GM12864 (cell line): ENCODE data around the gene LSAMP.

Source experiments
- DNase-seq: peaks from one replicate; pipeline ENCODE4 v3.0.0-alpha.2; 2011; ENCODE audit warnings: low read depth
- H3K4me3 ChIP-seq: 2 replicates; pipeline ENCODE4 v1.5.1; 2011; ENCODE audit warnings: mild to moderate bottlenecking, low read depth, low read length, control low read depth
- TF ChIP-seq, protein P1 (sequence below): IDR thresholded peaks from 2 replicates; pipeline ENCODE4 v1.5.1; 2011; ENCODE audit warnings: low read depth, mild to moderate bottlenecking, moderate library complexity, low read length, control low read depth, inconsistent platforms; ENCODE audit errors: missing control alignments

LSAMP gene

DNA sequence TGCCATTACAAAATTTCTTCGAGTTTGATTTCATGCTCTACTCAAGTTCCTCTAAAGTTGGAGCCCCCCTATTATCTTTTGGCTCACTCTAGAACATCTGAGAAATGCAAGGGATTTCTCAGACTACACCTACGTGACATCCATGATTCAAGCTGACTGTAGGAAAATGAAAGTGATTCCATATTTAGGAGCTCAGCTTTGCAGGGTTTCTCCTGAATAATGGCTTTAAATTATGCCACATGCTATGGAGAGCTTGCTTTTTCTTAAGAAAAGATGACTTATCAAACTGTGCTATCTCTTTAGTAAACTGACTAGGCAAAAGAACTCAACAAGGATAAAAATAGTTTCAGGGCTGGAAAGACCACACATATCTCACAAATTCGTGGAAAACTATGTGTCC, 292.1 kb downstream of the LSAMP start:
- DNase-seq: no peak
- TF ChIP-seq, protein P1, sequence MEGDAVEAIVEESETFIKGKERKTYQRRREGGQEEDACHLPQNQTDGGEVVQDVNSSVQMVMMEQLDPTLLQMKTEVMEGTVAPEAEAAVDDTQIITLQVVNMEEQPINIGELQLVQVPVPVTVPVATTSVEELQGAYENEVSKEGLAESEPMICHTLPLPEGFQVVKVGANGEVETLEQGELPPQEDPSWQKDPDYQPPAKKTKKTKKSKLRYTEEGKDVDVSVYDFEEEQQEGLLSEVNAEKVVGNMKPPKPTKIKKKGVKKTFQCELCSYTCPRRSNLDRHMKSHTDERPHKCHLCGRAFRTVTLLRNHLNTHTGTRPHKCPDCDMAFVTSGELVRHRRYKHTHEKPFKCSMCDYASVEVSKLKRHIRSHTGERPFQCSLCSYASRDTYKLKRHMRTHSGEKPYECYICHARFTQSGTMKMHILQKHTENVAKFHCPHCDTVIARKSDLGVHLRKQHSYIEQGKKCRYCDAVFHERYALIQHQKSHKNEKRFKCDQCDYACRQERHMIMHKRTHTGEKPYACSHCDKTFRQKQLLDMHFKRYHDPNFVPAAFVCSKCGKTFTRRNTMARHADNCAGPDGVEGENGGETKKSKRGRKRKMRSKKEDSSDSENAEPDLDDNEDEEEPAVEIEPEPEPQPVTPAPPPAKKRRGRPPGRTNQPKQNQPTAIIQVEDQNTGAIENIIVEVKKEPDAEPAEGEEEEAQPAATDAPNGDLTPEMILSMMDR: no peak
- no peak overlapping the region for H3K4me3 ChIP-seq

DNA sequence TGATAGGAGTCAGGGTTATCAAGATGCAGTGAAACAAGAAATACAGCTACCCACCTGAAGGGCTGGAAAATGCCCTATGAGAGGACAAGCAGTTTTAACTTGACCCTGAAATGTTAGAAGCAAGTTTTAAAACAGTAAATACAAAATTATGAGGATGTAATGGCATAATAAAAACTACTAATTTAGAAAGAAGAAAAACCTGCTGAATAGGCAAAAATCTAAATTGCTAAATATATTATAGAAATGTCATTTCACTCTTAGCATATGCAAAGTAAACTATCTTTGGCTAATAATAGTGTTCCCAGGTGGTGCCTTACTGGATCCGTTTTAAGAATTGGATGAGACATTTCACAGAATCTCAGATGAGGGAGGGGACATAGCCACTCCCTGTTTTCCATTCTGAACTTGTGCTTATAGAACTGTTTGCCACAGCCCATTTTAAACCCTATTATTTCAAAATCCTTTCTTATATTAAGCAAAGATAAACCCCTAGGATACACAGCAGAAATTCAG, 294.6 kb downstream of the LSAMP start:
- no peak for DNase-seq
- TF ChIP-seq, protein P1: no peak
- no peak overlapping the region for H3K4me3 ChIP-seq

DNA sequence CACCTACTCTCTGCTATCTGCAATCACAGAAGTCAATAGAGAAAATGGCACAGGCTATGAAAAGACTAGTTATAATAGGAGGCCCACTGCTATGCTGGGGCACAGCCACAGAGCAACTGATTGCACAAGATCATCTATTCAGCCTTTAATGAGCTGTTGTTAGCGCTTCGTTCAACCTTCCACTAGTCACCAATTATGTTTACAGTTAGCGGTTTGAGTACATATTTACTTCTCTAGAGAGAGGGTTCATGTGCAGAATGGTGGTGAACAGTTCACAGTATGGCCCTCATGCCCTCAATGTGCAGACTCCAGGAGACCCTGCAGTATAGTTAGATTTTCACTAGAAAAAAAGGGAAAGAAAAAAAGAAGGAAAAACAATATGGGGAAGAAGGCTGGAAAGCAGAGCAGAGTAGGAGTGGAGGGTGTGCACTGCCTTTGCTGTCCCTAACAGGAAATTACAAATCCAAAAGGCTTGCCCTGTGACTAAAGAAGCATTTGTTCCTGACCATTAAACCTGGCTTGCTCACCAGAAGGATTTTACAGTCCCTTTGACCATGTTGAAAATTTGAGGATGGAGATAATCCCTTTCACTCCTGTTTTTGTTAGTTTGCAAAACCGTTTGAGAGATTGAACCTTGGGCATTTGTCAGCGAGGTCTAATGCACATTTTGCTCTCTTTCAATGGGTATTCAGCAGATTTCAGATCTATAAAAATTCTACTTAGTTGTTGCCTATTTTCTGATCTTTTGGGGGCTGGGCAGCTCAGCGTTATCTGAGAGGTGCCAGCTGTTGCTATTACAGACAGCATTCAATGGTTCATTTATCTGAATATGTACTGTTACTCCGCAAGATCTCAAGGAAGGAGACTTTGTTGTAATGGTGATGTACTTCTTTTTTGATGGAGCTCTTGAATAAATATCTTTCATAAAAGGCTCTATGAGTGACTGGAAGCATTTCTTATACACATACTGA, 296.1 kb downstream of the LSAMP start:
- no peak overlapping the region for H3K4me3 ChIP-seq
- no peak for DNase-seq
- TF ChIP-seq, protein P1: no peak

DNA sequence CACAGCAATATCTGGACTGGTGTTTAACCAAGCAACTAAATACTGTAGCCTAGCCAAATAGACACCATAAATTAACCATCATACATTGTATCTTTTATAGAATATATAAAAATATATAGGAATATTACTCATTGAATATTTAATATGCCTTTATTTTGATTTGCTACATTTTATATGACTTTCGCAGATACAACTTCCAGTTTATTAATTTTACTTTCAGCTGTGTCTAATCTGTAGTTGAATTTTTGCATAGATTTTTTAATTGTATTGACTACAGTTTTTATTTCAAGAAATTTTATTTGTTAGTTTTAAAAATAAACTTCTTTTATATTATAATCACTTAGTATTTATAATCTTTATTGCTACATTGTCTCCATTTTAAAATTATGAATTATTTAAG, 299.7 kb downstream of the LSAMP start:
- DNase-seq: no peak
- no peak overlapping the region for H3K4me3 ChIP-seq
- TF ChIP-seq, protein P1: no peak

DNA sequence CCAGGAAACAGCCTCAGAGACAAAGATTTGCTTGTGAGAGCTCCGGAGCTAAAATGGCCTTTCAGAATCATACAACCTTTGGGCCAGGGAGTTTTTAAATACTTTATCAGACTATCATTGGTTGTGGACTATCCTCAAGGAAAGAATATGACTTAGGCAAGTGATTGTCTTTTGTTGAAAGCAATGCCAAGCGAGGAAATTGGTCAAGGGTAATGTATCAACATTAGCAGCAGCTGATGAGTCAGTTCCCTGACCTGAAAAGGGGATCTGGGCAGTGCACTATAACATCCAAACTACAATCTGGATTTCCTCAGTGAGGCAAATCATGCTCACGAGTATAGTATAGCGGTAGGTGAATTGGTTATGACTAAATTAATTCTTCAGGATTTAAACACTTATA, 303.6 kb downstream of the LSAMP start:
- DNase-seq: no peak
- TF ChIP-seq, protein P1: no peak

DNA sequence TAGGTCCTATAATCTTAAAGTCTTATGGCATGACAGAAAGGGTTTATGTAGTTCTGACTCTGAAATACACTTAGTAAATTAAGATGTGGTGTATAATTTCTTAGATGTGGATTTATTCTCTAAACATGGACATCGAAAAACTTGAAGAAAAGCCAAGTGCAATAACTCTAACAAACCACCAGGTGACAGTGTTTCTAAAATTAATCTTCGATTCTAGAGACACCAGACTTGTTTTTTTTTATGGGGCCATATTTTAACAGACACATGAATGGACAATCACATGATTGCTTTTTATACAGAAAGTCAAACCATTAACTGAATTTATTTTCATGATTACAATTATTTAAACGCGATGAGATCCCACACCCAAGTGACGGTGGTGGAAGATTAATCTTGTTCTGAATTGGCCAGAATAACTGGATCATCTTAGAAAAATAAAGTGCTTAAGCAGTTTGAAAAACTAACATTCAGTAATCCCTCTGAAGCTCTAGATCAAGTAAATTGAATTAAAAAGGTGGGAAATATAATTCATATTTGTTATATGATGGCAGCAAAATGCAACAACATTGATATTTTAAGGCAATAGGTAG, 305.1 kb downstream of the LSAMP start:
- H3K4me3 ChIP-seq: no peak overlapping the region
- TF ChIP-seq, protein P1: peak; percentile 82
- peak; percentile 5 for DNase-seq

More for the DNA sequence above, 303.6 kb downstream of the LSAMP start:
- H3K4me3 ChIP-seq: no peak overlapping the region

DNA sequence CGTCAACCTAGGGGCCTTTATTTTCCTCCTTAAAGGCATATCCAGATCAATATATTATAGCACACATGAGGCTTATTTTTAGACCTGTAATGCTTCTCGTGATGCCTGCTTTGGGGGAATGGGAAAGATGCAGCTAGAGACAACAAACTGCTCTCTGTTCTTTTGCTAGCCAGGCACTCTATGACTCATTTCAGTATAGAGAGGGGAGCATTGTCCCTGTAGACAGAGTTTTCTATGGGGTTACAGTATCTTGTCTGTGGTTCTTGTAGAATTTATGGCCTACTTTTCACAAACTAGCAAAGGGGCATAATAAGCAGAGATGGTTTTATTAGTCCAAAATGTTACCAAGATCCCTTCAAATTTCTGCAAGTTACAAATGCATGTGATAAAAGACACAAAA, 305.6 kb downstream of the LSAMP start:
- DNase-seq: no peak
- TF ChIP-seq, protein P1: no peak
- H3K4me3 ChIP-seq: no peak overlapping the region
